Caco-2 (cell line): Measurements from ENCODE around the gene EXOC6. TPM values are rescaled to one million over a fixed set of nuclear protein-coding genes. Genes with fewer than 3 reads are reported as not detected.

Experiments
- BruUV-seq: library from RNA; stranded (reverse); fragments of 400-500 nt; replicated peaks from 2 replicates; lab custom pipeline; 2021; lab: Mats Ljungman, UMichigan
- CTCF ChIA-PET: fragments of 300-600 bp; sonication (Branson Sonifier 250); formaldehyde crosslinking; loops from one replicate; lab custom pipeline; 2022; ENCODE audit warnings: antibody characterized with exemption; lab: Charles Lee
- POLR2A ChIA-PET: fragments of 300-600 bp; sonication (Branson Sonifier 250); formaldehyde crosslinking; loops from one replicate; lab custom pipeline; 2022; ENCODE audit warnings: antibody characterized with exemption; lab: Charles Lee
- DNase-seq, 2 experiments: peaks; one replicate each; pipeline versions ENCODE4 v3.0.0 to v3.0.0-alpha.2; 2020 to 2022
- H3K27me3 ChIP-seq: replicated peaks from 2 replicates; pipeline ENCODE4 v1.6.0; 2011; ENCODE audit warnings: low read length; ENCODE audit not compliant: control insufficient read depth, insufficient read depth
- H3K36me3 ChIP-seq: 2 replicates; pipeline ENCODE4 v1.5.1; 2011; ENCODE audit warnings: low read length; ENCODE audit not compliant: control insufficient read depth, insufficient read depth
- H3K4me1 ChIP-seq: fragments of 250-450 bp; sonication (Bioruptor Pico); 2 replicates; pipeline ENCODE4 v1.5.1; 2020; ENCODE audit warnings: mild to moderate bottlenecking
- H3K4me3 ChIP-seq: 2 replicates; pipeline ENCODE4 v1.5.1; 2011; ENCODE audit warnings: low read depth, mild to moderate bottlenecking, control low read depth, low read length
- H3K9me3 ChIP-seq: fragments of 250-450 bp; sonication (Bioruptor Pico); 2 replicates; pipeline ENCODE4 v1.5.1; 2020; ENCODE audit warnings: mild to moderate bottlenecking, moderate library complexity
- H3K27ac Mint-ChIP-seq: one replicate; pipeline ENCODE4 v1.8.0; 2022; ENCODE audit warnings: mixed read lengths; ENCODE audit not compliant: unreplicated experiment
- H3K27me3 Mint-ChIP-seq: one replicate; pipeline ENCODE4 v1.8.0; 2022; ENCODE audit warnings: mixed read lengths; ENCODE audit not compliant: insufficient read depth, unreplicated experiment
- H3K36me3 Mint-ChIP-seq: one replicate; pipeline ENCODE4 v1.8.0; 2022; ENCODE audit warnings: mild to moderate bottlenecking, mixed read lengths; ENCODE audit not compliant: insufficient read depth, unreplicated experiment
- H3K4me1 Mint-ChIP-seq: one replicate; pipeline ENCODE4 v1.8.0; 2022; ENCODE audit warnings: low read depth, mixed read lengths; ENCODE audit not compliant: unreplicated experiment
- H3K4me3 Mint-ChIP-seq: one replicate; pipeline ENCODE4 v1.8.0; 2022; ENCODE audit warnings: mild to moderate bottlenecking, moderate library complexity, mixed read lengths; ENCODE audit not compliant: unreplicated experiment
- H3K9me3 Mint-ChIP-seq: one replicate; pipeline ENCODE4 v1.8.0; 2022; ENCODE audit warnings: mixed read lengths; ENCODE audit not compliant: unreplicated experiment
- intact Hi-C: fragments of 100-400 bp; cut with micrococcal nuclease; formaldehyde crosslinking; loops from one replicate; pipeline ENCODE4 v1.10.0; 2022; ENCODE audit not compliant: unreplicated experiment
- total RNA-seq: library from RNA; stranded (reverse); gene quantifications from 2 replicates; pipeline ENCODE4 v1.2.3, GENCODE V29; 2022
- TF ChIP-seq, protein P1 (sequence below), 2 experiments: fragments of 200-600 bp in 1 of 2; IDR thresholded peaks; 1 replicate in 1 of 2; 2 replicates in 1 of 2; pipeline versions ENCODE4 v1.5.1 to v1.8.0; 2011 to 2022; ENCODE audit warnings: antibody characterized with exemption in 1 of 2, control low read depth in 1 of 2, inconsistent platforms in 1 of 2, low read depth in 1 of 2, low read length in 1 of 2, mild to moderate bottlenecking in 1 of 2, moderate library complexity in 1 of 2; ENCODE audit not compliant: insufficient read depth in 1 of 2, severe bottlenecking in 1 of 2, unreplicated experiment in 1 of 2

The EXOC6 gene
- total RNA-seq, 1 experiment from 2014 or later: 12.5 TPM

- H3K4me1 ChIP-seq: no peaks in the 10 kb centered on the region
- no peaks in the 10 kb centered on the region for H3K36me3 ChIP-seq
- DNase-seq: no peak
- Mint-ChIP-seq H3K9me3 (no peaks in the 10 kb centered on the region), H3K27me3 (no peaks in the 10 kb centered on the region), H3K27ac (no peak overlapping the region), H3K4me3 (no peak overlapping the region), H3K36me3 (peaks cover 6% of the 10 kb centered on the region), H3K4me1 (no peaks in the 10 kb centered on the region)
- H3K4me3 ChIP-seq: no peak overlapping the region
- intact Hi-C loops: no loop called here
- ChIA-PET CTCF (no interaction called here), POLR2A (interaction anchor here (0.6 kb wide), 1 partner anchor 640 kb away, joined by 7 read pairs; no protein-coding TSS in a partner anchor)
- BruUV-seq: no TSS peak
- no peaks in the 10 kb centered on the region for H3K27me3 ChIP-seq
- TF ChIP-seq, protein P1, sequence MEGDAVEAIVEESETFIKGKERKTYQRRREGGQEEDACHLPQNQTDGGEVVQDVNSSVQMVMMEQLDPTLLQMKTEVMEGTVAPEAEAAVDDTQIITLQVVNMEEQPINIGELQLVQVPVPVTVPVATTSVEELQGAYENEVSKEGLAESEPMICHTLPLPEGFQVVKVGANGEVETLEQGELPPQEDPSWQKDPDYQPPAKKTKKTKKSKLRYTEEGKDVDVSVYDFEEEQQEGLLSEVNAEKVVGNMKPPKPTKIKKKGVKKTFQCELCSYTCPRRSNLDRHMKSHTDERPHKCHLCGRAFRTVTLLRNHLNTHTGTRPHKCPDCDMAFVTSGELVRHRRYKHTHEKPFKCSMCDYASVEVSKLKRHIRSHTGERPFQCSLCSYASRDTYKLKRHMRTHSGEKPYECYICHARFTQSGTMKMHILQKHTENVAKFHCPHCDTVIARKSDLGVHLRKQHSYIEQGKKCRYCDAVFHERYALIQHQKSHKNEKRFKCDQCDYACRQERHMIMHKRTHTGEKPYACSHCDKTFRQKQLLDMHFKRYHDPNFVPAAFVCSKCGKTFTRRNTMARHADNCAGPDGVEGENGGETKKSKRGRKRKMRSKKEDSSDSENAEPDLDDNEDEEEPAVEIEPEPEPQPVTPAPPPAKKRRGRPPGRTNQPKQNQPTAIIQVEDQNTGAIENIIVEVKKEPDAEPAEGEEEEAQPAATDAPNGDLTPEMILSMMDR (IDR thresholded peaks at IDR 0.05; ENCODE audit: insufficient read depth in 1 of 2, low read depth in 1 of 2, low read length in 1 of 2, severe bottlenecking in 1 of 2, unreplicated experiment in 1 of 2): no peak
- no peaks in the 10 kb centered on the region for H3K9me3 ChIP-seq
Measured at GRCh38 chr10:93061594-93062513, 213.5 kb downstream of the EXOC6 start.

DNA sequence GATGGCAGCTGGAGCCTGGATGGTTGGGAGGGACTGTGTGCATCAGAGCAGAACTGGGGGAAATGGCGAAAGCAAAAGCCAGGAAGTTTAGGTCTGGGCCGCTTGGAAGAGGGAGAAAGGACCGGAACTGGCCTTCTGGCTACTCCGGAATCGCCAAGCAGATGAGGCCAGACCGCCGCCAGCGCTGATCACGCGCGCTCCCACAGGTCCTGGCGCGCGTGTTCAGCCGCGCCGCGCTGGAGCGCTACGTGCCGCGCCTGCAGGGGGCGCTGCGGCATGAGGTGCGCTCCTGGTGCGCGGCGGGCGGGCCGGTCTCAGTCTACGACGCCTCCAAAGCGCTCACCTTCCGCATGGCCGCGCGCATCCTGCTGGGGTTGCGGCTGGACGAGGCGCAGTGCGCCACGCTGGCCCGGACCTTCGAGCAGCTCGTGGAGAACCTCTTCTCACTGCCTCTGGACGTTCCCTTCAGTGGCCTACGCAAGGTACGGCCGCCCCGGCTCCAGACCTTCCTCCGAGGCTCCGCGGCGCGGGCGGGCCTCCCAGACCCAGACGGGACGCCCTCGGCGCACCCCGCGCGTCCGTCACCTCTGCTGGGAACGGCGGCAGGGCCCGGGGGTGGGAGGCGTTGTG is 214.3 kb downstream of the EXOC6 start:
- ChIA-PET POLR2A (no interaction called here), CTCF (interaction anchor here (0.5 kb wide), 1 partner anchor 25 kb away, joined by 3 read pairs; no protein-coding TSS in a partner anchor)
- Histone ChIP-seq H3K9me3 (no peaks in the 10 kb centered on the region), H3K27me3 (peaks cover 1% of the 10 kb centered on the region; the same call in 1 of the 2 replicates), H3K4me1 (no peaks in the 10 kb centered on the region), H3K4me3 (no peak overlapping the region), H3K36me3 (no peaks in the 10 kb centered on the region)
- H3K9me3 Mint-ChIP-seq: no peaks in the 10 kb centered on the region
- no peak for DNase-seq
- no peak overlapping the region for H3K27ac Mint-ChIP-seq
- H3K4me1 Mint-ChIP-seq: no peaks in the 10 kb centered on the region
- peaks cover 7% of the 10 kb centered on the region for H3K27me3 Mint-ChIP-seq
- peaks cover 6% of the 10 kb centered on the region for H3K36me3 Mint-ChIP-seq
- BruUV-seq: no TSS peak
- intact Hi-C loops: no loop called here
- H3K4me3 Mint-ChIP-seq: no peak overlapping the region
- TF ChIP-seq, protein P1 (IDR thresholded peaks at IDR 0.05; ENCODE audit: insufficient read depth in 1 of 2, low read depth in 1 of 2, low read length in 1 of 2, severe bottlenecking in 1 of 2, unreplicated experiment in 1 of 2): peak in 1 of 2 experiments; percentile 15
